Lower leg skin (tissue), 4 donors: ENCODE results near the gene ZC3H13. TPM values are rescaled to one million over a fixed set of nuclear protein-coding genes. Genes with fewer than 3 reads are reported as not detected.
"Not testable (repeated sequence)": the region's sequence is repeated elsewhere in the genome, so short reads cannot be mapped to it uniquely, and the experiment has no call there.

Experiments used
- DNase-seq, 2 donors: peaks; one replicate each; pipeline ENCODE4 v3.0.0-alpha.2; 2019; ENCODE audit warnings: low spot score in 2 of 2
- H3K4me3 ChIP-seq: fragments of 200-600 bp; sonication (generic); 2 replicates; pipeline ENCODE4 v1.5.1; 2017; ENCODE audit warnings: mild to moderate bottlenecking, low read depth; ENCODE audit not compliant: poor library complexity, severe bottlenecking
- POLR2A ChIP-seq, 2 donors: fragments of 450-650 bp; IDR thresholded peaks; one replicate each; pipeline ENCODE4 v1.6.1; 2016 to 2017; ENCODE audit warnings: antibody characterized with exemption in 2 of 2, mild to moderate bottlenecking in 1 of 2, moderate library complexity in 1 of 2
- WGBS, 2 donors: methylation state at CpG; one replicate each; pipeline ENCODE4 v1.1.5; 2018; 5-methylcytosine and 5-hydroxymethylcytosine counted together
- intact Hi-C: fragments of 100-400 bp; cut with DNase I; formaldehyde crosslinking; loops from one replicate; pipeline ENCODE4 v1.15.0; 2023; ENCODE audit warnings: low total_unique reads
- total RNA-seq, 4 donors: library from RNA; depleted of rRNA; stranded (reverse); fragments of >200 nt; gene quantifications; one replicate each; pipeline ENCODE4 v1.1.0, GENCODE V29; 2016
- TF ChIP-seq, protein P1 (sequence below), 3 donors: fragments of 450-650 bp; IDR thresholded peaks; one replicate each; pipeline ENCODE4 v1.5.1; 2016; ENCODE audit warnings: antibody characterized with exemption in 3 of 3, mild to moderate bottlenecking in 3 of 3, moderate library complexity in 2 of 3

The ZC3H13 gene
- total RNA-seq, 4 donors from 2014 or later, result 21.1 to 42.5 (median 25.3) TPM

DNA sequence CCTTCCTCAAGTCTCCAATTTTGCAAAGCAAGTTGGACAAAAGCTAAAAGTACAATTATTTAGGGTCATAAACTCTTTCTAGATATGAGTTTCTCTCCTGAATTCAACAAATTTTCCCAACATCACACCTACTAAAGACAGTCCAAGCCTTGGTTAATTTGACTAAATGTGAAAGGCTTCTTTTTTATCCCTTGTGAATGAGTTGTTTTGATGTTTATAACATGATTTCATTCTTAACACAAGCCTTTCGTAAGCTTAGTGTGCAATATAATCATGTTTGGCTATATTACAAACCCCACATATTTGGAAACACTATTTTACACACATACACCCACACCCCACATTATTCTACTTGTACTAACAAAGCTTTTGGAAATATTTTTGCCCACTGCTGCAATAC lies 57.3 kb downstream of the ZC3H13 start:
- 81 to 86% methylated on average over 1 of the region's 1 CpG for WGBS, 2 donors
- no peak for DNase-seq
- TF ChIP-seq, protein P1, sequence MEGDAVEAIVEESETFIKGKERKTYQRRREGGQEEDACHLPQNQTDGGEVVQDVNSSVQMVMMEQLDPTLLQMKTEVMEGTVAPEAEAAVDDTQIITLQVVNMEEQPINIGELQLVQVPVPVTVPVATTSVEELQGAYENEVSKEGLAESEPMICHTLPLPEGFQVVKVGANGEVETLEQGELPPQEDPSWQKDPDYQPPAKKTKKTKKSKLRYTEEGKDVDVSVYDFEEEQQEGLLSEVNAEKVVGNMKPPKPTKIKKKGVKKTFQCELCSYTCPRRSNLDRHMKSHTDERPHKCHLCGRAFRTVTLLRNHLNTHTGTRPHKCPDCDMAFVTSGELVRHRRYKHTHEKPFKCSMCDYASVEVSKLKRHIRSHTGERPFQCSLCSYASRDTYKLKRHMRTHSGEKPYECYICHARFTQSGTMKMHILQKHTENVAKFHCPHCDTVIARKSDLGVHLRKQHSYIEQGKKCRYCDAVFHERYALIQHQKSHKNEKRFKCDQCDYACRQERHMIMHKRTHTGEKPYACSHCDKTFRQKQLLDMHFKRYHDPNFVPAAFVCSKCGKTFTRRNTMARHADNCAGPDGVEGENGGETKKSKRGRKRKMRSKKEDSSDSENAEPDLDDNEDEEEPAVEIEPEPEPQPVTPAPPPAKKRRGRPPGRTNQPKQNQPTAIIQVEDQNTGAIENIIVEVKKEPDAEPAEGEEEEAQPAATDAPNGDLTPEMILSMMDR (IDR thresholded peaks at IDR 0.05), result no peak
- TF ChIP-seq POLR2A (IDR thresholded peaks at IDR 0.05), result no peak
- H3K4me3 ChIP-seq, result no peak overlapping the region
- intact Hi-C loops, result no loop called here

DNA sequence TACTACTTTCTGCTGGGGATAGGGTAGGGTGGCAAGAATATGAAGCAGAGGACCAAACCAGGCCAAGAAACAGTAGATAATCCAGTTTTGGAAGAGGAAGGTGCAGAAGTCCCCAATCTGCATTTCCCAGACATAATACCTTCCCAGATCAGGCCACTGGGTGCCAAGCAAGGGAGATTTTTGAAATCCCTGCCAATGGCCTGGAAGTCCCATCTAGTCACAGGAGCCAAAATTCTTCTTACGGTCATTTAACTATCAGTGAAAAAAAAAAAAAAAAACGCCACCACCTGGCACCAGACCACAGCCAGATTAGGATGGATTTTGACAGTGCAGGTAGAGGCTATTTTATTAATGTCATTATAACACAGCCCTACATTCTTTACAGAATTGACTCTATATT lies 57.8 kb downstream of the ZC3H13 start:
- intact Hi-C loops, result no loop called here
- TF ChIP-seq, protein P1 (IDR thresholded peaks at IDR 0.05), result no peak
- no peak for TF ChIP-seq POLR2A (IDR thresholded peaks at IDR 0.05)
- 88 to 90% methylated on average over 2 of the region's 2 CpGs for WGBS, 2 donors
- DNase-seq, result no peak
- H3K4me3 ChIP-seq, result no peak overlapping the region

DNA sequence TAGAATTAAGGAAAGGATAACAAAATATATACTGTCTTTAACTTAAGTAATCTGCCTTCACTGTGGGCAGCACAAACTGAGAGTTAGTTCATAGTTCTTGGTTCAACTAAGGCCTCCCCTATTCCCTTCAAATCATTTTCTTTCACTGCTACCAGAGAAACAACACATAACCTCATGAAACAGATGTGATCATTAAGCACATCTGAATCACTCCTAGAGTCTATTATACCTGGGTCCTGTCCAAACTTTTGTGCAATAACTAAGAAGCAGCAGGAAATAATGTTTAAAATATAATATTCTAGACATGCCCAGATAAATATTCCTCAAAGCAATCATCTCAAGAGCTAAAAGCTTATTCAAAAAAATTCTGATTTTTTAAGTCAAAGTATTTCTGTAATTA lies 62.9 kb downstream of the ZC3H13 start:
- H3K4me3 ChIP-seq, result no peak overlapping the region
- TF ChIP-seq POLR2A (IDR thresholded peaks at IDR 0.05), result no peak
- TF ChIP-seq, protein P1 (IDR thresholded peaks at IDR 0.05), result no peak
- intact Hi-C loops, result no loop called here
- DNase-seq, result no peak

DNA sequence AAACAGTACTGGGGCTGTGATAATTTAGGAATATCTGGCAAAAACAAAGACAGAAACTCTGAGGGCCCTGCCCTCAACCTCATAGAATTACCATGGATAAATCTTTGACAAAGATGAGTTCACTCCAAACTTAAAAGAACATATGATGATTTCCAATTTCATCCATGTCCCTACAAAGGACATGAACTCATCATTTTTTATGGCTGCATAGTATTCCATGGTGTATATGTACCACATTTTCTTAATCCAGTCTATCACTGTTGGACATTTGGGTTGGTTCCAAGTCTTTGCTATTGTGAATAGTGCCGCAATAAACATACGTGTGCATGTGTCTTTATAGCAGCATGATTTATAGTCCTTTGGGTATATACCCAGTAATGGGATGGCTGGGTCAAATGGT lies 71.4 kb downstream of the ZC3H13 start:
- intact Hi-C loops, DNase-seq, H3K4me3 ChIP-seq: not testable (repeated sequence)
- no CpG with 5 or more reads among the region's 2 CpGs for WGBS, 2 donors

DNA sequence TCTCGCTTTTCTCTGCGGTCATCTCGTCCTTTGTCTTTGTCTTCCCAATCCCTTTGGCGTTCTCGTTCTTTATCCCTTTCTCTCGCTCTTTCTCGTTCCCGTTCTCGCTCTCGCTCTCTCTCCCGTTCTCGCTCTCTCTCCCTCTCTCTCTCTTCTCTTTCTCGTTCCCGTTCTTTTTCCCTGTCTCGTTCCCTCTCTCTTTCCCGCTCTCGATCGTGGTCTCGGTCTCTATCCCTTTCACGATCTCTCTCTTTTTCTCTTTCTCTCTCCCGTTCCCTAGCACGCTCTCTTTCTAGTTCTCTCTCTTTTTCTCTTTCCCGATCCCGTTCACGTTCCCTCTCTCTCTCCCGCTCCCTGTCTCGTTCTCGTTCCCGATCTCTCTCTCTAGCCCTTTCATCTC lies 77.2 kb downstream of the ZC3H13 start:
- no peak for TF ChIP-seq POLR2A (IDR thresholded peaks at IDR 0.05)
- TF ChIP-seq, protein P1 (IDR thresholded peaks at IDR 0.05), result no peak
- 92 to 97% methylated on average over 29 of the region's 29 CpGs for WGBS, 2 donors
- DNase-seq, result no peak

DNA sequence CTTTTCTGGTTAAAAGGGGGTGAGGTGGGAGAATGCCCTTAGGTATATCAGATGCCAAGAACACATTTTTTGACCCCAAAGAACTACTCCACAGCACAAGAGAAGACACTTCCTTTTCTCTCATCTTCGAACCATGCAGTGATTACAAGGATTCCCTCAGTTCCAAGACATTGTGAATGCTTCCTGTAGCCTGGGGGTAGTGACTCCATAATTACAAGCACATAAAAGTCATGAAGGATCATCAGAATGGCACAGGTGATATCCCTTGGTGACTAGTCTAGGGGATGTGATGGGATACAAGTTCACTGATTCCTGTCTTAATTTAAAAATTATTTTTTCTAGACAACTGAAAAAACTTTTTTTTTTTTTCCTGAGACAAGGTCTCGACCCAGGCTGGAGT lies 78.0 kb downstream of the ZC3H13 start:
- DNase-seq, result no peak
- TF ChIP-seq POLR2A (IDR thresholded peaks at IDR 0.05), result no peak
- TF ChIP-seq, protein P1 (IDR thresholded peaks at IDR 0.05), result no peak
- intact Hi-C loops, result no loop called here
- WGBS, 2 donors, result 92 to 96% methylated on average over 2 of the region's 2 CpGs
- no peak overlapping the region for H3K4me3 ChIP-seq

More for the DNA sequence above, 77.2 kb downstream of the ZC3H13 start:
- intact Hi-C loops, result no loop called here
- H3K4me3 ChIP-seq, result no peak overlapping the region
